Neutrophil (primary cell): ENCODE results near the gene LRWD1.

Source experiments
- H3K27ac ChIP-seq: fragments of 200-600 bp; sonication (generic); 2 replicates; pipeline ENCODE4 v1.5.1; 2016; ENCODE audit warnings: mild to moderate bottlenecking, moderate library complexity
- H3K27me3 ChIP-seq: fragments of 200-600 bp; sonication (generic); 2 replicates; pipeline ENCODE4 v1.6.0; 2016; ENCODE audit warnings: mild to moderate bottlenecking
- H3K36me3 ChIP-seq: fragments of 200-600 bp; sonication (generic); 2 replicates; pipeline ENCODE4 v1.5.1; 2017
- H3K4me1 ChIP-seq, 2 experiments: fragments of 200-600 bp in 1 of 2; sonication (generic) in 1 of 2; 1 replicate in 1 of 2; 2 replicates in 1 of 2; pipeline versions ENCODE4 v1.5.1 to v1.6.1; 2013 to 2016; ENCODE audit warnings: low read depth in 1 of 2, low read length in 1 of 2, mild to moderate bottlenecking in 1 of 2, moderate library complexity in 1 of 2; ENCODE audit not compliant: control insufficient read depth in 1 of 2, insufficient read depth in 1 of 2
- H3K4me3 ChIP-seq, 2 experiments: fragments of 200-600 bp in 1 of 2; sonication (generic) in 1 of 2; 1 replicate in 1 of 2; 2 replicates in 1 of 2; pipeline ENCODE4 v1.5.1; 2013 to 2016; ENCODE audit warnings: low read depth in 1 of 2, low read length in 1 of 2, mild to moderate bottlenecking in 1 of 2, moderate library complexity in 1 of 2
- H3K9me3 ChIP-seq: fragments of 200-600 bp; sonication (generic); 2 replicates; pipeline ENCODE4 v1.5.1; 2016
- CTCF ChIP-seq: fragments of 200-600 bp; sonication (generic); IDR thresholded peaks from 2 replicates; pipeline ENCODE4 v1.5.1; 2016; ENCODE audit warnings: antibody characterized with exemption

The LRWD1 gene

DNA sequence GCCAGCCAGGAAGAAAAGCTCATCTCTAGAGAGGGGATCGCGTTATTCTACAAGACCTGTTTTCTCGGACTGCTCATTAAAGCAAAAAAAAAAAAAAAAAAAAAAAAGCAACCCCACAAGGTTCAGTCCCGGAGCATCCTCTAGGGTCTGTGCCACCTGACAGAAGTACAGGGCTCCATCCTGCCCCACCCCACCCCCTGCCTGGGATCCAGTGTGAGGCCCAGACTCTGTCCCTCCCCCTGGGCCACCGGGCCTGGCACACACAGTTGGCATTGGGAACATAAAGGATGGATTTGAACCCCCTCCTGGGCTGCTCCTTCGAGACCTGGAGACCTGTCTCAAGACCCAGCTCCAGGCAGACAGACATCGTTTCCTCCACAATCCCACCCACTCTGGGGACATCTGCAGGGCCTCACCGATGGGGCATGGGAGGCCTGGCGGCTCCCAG, 30.7 kb upstream of the LRWD1 start:
- no peaks in the 10 kb centered on the region for H3K9me3 ChIP-seq
- H3K36me3 ChIP-seq: peaks cover 33% of the 10 kb centered on the region
- peaks cover 68% of the 10 kb centered on the region in 2 experiments for H3K4me1 ChIP-seq
- peak overlapping the region; percentile 88 to 95 for H3K4me3 ChIP-seq
- H3K27me3 ChIP-seq: no peaks in the 10 kb centered on the region
- peak overlapping the region; percentile 99 for H3K27ac ChIP-seq
- TF ChIP-seq CTCF: no peak

- peaks cover 47% of the 10 kb centered on the region in 2 experiments for H3K4me1 ChIP-seq
- H3K9me3 ChIP-seq: no peaks in the 10 kb centered on the region
- TF ChIP-seq CTCF: no peak
- no peaks in the 10 kb centered on the region for H3K27me3 ChIP-seq
- peaks cover 54% of the 10 kb centered on the region for H3K36me3 ChIP-seq
- H3K27ac ChIP-seq: peak overlapping the region; percentile 99
- H3K4me3 ChIP-seq: peak overlapping the region; percentile 13 to 15
Measured at GRCh38 chr7:102436118-102436517, 28.7 kb upstream of the LRWD1 start.

GRCh38 chr7:102439963-102440795, 24.6 kb upstream of the LRWD1 start:
- no peak for TF ChIP-seq CTCF
- Histone ChIP-seq H3K36me3 (peaks cover 78% of the 10 kb centered on the region), H3K27me3 (no peaks in the 10 kb centered on the region), H3K9me3 (no peaks in the 10 kb centered on the region), H3K4me1 (peaks cover 44 to 55% of the 10 kb centered on the region in 2 experiments), H3K4me3 (no peak overlapping the region), H3K27ac (peak overlapping the region; percentile 23)

DNA sequence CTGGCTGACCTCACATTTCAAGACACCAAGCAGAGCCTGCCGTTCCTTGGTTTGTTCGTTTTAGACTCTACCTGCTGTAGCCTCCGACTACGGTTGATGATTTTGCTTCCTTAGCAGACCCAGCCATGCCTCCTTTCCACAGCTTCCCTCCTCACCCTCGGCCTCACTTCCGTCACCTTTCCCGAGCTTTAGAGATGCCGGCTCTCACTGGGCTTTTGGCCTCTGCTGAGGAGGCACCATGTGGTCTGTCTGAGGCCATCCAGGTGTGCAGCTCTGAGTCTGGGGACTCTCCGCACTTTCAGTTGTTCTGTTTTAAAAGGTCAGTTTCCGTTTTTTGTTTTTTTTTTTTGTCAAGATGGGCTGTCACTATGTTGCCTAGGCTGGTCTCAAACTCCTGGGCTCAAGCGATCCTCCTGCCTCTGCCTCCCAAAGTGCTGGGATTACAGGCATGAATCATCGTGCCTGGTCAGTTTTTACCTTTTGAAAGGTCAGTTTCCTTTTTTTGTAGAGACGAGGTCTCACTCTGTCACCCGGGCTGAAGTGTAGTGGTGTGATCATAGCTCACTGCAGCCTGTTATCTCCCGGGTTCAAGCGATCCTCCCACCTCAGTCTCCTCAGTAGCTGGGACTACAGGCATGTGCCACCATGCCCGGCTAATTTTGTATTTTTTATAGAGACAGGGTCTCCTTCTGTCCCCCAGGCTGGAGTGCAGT, 19.7 kb upstream of the LRWD1 start:
- Histone ChIP-seq H3K4me3 (no peak overlapping the region), H3K36me3 (peaks cover 83% of the 10 kb centered on the region), H3K27ac (peak overlapping the region; percentile 83), H3K9me3 (no peaks in the 10 kb centered on the region), H3K27me3 (no peaks in the 10 kb centered on the region), H3K4me1 (peaks cover 28 to 42% of the 10 kb centered on the region in 2 experiments)
- TF ChIP-seq CTCF: no peak

- no peak for TF ChIP-seq CTCF
- Histone ChIP-seq H3K27me3 (no peaks in the 10 kb centered on the region), H3K36me3 (peaks cover 83% of the 10 kb centered on the region), H3K4me1 (peaks cover 28 to 42% of the 10 kb centered on the region in 2 experiments), H3K27ac (peak overlapping the region; percentile 83), H3K9me3 (no peaks in the 10 kb centered on the region), H3K4me3 (no peak overlapping the region)
Measured at GRCh38 chr7:102445674-102446071, 19.1 kb upstream of the LRWD1 start.
